ENCODE results near the gene UQCRC1. TPM values are rescaled to one million over a fixed set of nuclear protein-coding genes. Genes with fewer than 3 reads are reported as not detected.

The UQCRC1 gene
- total and polyA plus RNA-seq, 2 of the 8 experiments (the other 6 are each of a cell fraction or from before 2014, with no cell fraction given): 310 to 720 TPM

- TF ChIP-seq CBX5 (IDR thresholded peaks at IDR 0.05; ENCODE audit: low read depth, low read length): no peak
- no peak for TF ChIP-seq POU5F1 (IDR thresholded peaks at IDR 0.05; ENCODE audit: low read depth, low read length)
- no peak; the same call in 1 of the 2 replicates for TF ChIP-seq TEAD4 (IDR thresholded peaks at IDR 0.05; ENCODE audit: low read depth, low read length)
- TF ChIP-seq BRCA1 (IDR thresholded peaks at IDR 0.05; ENCODE audit: low read depth, low read length): no peak
- TF ChIP-seq, protein P1, sequence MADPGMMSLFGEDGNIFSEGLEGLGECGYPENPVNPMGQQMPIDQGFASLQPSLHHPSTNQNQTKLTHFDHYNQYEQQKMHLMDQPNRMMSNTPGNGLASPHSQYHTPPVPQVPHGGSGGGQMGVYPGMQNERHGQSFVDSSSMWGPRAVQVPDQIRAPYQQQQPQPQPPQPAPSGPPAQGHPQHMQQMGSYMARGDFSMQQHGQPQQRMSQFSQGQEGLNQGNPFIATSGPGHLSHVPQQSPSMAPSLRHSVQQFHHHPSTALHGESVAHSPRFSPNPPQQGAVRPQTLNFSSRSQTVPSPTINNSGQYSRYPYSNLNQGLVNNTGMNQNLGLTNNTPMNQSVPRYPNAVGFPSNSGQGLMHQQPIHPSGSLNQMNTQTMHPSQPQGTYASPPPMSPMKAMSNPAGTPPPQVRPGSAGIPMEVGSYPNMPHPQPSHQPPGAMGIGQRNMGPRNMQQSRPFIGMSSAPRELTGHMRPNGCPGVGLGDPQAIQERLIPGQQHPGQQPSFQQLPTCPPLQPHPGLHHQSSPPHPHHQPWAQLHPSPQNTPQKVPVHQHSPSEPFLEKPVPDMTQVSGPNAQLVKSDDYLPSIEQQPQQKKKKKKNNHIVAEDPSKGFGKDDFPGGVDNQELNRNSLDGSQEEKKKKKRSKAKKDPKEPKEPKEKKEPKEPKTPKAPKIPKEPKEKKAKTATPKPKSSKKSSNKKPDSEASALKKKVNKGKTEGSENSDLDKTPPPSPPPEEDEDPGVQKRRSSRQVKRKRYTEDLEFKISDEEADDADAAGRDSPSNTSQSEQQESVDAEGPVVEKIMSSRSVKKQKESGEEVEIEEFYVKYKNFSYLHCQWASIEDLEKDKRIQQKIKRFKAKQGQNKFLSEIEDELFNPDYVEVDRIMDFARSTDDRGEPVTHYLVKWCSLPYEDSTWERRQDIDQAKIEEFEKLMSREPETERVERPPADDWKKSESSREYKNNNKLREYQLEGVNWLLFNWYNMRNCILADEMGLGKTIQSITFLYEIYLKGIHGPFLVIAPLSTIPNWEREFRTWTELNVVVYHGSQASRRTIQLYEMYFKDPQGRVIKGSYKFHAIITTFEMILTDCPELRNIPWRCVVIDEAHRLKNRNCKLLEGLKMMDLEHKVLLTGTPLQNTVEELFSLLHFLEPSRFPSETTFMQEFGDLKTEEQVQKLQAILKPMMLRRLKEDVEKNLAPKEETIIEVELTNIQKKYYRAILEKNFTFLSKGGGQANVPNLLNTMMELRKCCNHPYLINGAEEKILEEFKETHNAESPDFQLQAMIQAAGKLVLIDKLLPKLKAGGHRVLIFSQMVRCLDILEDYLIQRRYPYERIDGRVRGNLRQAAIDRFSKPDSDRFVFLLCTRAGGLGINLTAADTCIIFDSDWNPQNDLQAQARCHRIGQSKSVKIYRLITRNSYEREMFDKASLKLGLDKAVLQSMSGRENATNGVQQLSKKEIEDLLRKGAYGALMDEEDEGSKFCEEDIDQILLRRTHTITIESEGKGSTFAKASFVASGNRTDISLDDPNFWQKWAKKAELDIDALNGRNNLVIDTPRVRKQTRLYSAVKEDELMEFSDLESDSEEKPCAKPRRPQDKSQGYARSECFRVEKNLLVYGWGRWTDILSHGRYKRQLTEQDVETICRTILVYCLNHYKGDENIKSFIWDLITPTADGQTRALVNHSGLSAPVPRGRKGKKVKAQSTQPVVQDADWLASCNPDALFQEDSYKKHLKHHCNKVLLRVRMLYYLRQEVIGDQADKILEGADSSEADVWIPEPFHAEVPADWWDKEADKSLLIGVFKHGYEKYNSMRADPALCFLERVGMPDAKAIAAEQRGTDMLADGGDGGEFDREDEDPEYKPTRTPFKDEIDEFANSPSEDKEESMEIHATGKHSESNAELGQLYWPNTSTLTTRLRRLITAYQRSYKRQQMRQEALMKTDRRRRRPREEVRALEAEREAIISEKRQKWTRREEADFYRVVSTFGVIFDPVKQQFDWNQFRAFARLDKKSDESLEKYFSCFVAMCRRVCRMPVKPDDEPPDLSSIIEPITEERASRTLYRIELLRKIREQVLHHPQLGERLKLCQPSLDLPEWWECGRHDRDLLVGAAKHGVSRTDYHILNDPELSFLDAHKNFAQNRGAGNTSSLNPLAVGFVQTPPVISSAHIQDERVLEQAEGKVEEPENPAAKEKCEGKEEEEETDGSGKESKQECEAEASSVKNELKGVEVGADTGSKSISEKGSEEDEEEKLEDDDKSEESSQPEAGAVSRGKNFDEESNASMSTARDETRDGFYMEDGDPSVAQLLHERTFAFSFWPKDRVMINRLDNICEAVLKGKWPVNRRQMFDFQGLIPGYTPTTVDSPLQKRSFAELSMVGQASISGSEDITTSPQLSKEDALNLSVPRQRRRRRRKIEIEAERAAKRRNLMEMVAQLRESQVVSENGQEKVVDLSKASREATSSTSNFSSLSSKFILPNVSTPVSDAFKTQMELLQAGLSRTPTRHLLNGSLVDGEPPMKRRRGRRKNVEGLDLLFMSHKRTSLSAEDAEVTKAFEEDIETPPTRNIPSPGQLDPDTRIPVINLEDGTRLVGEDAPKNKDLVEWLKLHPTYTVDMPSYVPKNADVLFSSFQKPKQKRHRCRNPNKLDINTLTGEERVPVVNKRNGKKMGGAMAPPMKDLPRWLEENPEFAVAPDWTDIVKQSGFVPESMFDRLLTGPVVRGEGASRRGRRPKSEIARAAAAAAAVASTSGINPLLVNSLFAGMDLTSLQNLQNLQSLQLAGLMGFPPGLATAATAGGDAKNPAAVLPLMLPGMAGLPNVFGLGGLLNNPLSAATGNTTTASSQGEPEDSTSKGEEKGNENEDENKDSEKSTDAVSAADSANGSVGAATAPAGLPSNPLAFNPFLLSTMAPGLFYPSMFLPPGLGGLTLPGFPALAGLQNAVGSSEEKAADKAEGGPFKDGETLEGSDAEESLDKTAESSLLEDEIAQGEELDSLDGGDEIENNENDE (IDR thresholded peaks at IDR 0.05; ENCODE audit: insufficient replicate concordance, low read length): no peak
- no peak for TF ChIP-seq NANOG (IDR thresholded peaks at IDR 0.05; ENCODE audit: insufficient read depth, low read depth, low read length, poor library complexity, severe bottlenecking)
- TF ChIP-seq CEBPB (IDR thresholded peaks at IDR 0.05; ENCODE audit: low read depth, low read length): peak; percentile 82
- no peak for TF ChIP-seq NRF1 (IDR thresholded peaks at IDR 0.05; ENCODE audit: low read depth, low read length)
- no peak for TF ChIP-seq SIX5 (IDR thresholded peaks at IDR 0.05; ENCODE audit: low read depth, low read length)
- no peak for TF ChIP-seq ZNF274 (IDR thresholded peaks at IDR 0.05; ENCODE audit: borderline replicate concordance, extremely low read depth, low read length)
Measured at GRCh38 chr3:48656061-48656840, 46.8 kb upstream of the UQCRC1 start (continued).

All from H1 (cell line).